GM21723 (cell line): ENCODE results near the gene KCNK10.

Source experiments
- ATAC-seq: cut with Tn5 transposase; IDR thresholded peaks from one replicate; pipeline ENCODE4 v1.9.1; 2021; ENCODE audit warnings: mild to moderate bottlenecking, moderate library complexity; ENCODE audit not compliant: unreplicated experiment

KCNK10 gene

DNA sequence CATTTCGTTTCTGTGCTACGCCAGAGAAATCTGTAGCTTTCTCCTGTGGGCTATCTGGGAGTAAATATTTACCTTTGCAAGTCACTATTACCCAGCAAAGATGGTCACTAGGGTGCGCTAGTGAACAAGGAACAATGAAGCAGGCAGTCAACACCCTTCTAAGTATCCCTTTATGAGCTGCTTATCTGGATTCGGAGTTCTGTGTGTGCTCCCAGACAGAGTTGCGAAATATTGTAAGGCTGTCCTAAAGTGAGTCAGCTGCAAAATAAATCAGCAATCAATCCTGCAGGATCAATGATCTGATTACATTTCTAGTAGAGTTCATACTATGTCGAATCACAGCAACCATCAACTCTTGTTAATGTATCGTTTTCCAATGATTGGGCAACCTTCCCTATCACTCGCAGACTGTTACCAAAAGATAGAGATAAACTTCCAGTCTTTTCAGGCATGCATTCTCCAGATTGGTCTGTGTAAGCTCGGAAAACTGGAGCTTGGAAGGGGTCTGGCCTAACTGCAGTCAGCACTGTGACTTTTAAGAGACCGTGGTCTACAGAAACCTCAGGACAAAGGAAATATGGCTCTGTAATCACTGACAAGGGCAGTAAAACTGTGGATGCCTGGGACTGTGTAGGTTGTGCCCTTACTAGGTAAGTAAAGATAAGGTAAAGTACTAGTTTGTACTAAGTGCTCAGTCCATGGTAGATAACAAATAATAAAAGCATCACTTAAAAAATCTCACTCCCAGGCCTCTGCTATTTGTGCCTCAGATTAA is 133.5 kb downstream of the KCNK10 start:
- peak; percentile 85 for ATAC-seq

DNA sequence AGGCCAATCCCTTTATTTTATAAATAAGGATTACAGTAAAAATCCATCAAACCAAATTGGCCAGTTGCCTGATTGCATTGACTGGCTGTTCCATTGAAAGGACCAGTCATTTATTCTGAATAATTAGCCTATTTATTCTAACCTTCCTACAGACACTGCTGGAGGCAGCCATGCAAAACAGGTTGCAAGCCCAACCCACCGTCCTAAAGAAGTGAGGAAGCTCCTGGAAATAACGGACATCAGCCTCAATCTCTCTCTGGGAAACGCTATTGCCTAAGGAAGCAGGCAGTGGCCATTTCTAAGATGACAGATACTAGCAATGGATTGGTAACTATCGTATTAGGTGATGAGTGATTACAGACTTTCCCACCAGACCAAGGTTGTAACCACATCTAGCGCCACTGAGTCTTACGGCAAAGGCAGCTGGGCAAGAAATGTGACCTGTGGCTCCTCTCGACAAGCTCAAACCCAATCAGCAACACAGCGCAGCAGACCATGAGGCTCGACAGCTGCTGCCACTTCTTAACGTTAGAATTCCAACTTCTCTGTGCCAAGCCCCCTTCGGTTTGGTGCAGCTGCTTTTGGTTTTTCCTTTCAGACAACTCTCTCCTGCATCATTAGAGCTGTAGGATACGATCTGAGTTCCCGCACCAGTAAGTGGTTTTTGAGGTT is 134.2 kb downstream of the KCNK10 start:
- peak; percentile 59 for ATAC-seq

DNA sequence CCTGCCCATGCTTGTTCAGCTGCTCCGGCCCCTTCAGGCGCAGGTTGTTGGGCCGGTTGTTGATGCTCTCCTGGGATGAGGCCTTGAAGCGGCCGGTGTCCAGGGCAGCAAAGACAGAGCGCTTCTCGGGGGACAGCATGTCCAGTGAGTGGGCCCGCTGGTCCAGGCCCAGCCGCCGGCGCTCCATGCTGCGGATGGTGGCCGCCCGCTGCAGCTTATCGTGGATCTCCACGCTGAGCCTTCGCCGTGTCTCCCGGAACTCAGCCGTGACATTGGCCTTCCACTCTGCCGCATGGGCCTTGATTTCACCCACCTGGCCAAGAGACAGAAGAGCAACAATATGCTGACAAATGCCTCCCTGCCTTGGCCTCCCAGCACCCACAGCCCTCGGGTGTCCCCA is 137.2 kb downstream of the KCNK10 start:
- no peak for ATAC-seq

DNA sequence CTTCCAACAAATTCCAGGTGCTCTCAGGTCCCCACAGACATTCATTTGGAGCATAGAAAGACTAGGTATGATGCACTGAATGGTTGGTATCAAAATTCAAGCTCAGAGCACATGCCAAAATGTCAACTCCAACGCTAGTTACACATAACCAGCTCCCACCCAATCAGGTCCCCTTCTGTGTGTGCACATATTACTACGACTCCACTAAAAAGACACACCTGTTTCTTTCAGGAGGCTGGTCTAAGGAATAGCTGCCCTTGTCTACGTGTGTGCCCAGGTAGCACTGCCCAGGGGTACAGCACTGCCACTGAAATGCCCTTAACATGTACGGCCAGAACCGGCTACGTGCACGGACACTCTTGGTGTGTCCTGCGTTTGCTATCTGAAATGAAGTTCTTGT is 138.1 kb downstream of the KCNK10 start:
- no peak for ATAC-seq

DNA sequence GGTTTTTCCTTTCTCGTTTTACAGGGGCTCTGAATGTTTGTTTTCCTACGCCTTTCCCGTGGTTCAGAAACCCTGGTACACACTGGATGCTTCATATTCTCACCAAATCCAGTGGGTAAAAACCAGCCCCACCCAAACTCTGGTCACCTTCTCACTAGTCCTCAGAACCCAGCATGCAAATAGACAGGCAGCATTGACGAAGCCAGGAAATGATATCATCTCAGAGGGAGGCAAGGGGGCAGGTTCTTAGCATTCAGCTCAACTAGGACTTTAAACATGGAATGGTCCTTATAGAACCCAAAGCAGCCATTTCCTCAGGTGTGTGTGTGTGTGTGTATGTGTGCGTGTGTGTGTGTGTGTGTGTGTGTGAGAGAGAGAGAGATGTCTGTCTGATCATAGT is 142.0 kb downstream of the KCNK10 start:
- ATAC-seq = peak; percentile 54

DNA sequence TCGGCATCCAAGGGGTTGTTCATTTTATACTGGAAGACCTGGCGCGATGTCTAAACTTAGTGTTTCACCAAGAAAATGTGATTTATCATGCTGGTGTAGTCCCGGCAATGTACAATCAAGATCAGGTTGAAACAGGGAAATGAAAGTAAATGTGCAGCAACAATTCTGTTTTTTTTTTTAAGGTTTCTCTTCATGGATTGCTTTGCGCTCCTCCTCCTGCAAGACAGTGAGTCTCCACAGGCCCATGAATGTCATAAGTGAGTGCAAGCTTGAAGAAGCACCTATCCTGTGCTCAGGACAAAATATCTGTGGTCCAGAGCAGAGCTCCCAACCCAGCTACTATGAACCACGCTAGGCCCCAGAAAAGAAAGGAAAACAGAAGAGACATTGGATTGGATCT is 143.4 kb downstream of the KCNK10 start:
- ATAC-seq = no peak

DNA sequence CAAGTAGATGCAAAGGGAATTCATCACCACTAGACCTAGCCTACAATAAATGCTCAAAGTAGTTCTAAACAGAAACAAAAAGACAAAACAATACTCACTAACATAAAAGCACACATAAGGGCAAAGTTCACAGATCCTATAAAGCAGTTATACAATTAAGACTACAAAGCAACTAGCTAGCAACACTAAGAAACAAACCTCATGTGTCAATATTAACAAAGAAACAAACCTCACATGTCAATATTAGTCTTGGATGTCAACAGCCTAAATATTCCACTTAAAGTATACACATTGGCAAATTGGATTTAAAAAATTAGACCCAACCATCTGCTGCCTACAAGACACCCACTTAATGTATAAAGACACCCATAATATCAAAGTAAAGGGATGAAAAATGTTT is 152.7 kb downstream of the KCNK10 start:
- ATAC-seq = no peak

DNA sequence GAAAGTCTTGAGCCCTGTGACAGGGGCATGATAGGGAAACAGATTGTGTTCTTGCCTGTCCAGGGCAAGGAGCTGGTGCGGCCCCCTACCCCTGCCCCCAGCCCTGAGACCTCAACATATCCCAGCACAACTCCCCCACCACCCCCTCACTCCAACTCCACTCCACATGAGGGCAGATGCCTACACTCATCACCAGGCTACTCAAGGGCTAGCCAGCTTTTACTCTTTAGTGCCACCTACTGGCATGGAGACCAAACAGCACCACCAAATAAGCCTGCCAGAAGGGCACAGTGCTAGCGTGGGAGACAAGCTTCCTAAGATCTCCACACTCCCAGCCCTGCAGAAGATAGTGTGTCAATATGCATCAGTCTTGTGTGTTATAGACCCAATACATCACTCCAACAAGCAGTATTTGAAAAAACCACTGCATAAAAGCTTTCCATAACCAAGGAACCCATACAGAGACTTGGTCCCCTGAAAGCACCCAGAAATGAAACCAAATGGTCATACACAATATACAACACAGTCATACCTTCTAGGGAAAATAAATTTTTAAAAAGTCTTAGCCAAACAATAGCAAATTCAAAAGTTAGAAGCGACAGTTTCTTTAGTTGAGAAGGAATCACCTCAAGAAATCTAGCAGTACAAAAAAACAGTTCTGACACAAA is 154.4 kb downstream of the KCNK10 start:
- ATAC-seq = peak; percentile 92

DNA sequence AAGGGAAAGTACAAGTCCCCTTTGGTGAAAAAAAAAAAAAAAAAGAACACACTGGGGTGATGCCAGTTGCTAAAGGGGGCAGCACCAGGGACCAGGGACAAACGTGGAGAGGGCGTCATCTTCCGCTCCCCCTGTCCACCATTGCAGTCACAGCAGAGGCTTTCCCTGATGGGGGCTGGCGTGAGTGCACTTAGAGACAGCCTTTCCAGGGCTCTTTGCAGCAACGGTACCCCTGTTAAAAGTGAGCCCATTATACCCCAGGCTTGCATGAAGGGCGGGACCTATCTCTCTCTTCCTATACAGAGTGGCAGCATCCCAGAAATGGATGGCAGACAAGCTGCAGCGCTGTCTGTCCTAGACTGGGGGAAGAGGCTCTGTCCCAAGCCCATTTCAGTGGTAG is 155.0 kb downstream of the KCNK10 start:
- ATAC-seq = no peak

DNA sequence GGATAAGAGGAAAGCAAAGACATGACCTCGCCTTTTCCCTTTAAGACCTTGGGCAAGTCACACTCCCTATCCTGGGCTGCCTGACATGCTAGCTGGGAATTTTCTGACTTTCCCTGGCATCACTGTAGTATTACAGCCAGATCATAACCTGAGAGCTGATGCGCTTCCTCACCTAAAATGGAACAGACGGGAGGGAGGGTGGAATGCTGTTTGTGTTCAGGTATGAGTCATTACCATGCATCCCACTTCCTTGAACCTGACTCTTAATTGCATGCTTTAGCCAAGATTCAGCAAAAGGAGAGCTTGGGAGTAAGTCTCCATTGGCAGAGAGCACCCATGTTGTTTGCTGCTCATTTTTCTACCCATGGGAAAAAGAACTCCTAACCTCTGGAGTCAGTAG is 156.5 kb downstream of the KCNK10 start:
- no peak for ATAC-seq

DNA sequence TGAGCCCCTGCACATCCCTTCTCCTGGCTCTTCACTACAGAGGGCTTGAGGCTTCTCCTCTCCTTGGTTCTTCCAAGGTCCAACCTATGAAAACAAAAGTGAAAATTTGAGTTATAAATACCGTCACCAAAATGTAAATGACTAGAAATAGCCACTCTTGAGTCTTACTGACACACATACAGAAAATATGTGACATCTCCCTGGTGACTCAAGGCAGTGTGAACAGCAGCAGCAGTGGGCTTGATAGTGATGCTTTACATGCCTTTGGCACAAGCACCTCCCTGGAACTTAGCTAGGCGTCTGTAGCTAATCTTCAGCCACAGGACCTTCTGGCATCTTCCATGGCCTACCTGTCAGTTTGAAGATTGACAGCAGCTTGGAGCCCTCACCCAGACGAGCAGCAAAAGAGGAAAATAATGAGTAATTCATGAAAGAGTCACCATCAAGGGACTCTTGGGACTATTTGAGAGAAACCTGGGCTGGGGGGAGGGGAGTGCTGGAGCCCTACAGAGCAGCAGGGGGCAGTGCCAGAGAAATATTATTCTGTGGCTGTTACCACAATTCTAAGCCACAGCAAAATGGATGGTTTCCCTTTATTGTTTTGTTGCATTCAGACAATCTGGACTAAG is 158.0 kb downstream of the KCNK10 start:
- ATAC-seq = no peak

DNA sequence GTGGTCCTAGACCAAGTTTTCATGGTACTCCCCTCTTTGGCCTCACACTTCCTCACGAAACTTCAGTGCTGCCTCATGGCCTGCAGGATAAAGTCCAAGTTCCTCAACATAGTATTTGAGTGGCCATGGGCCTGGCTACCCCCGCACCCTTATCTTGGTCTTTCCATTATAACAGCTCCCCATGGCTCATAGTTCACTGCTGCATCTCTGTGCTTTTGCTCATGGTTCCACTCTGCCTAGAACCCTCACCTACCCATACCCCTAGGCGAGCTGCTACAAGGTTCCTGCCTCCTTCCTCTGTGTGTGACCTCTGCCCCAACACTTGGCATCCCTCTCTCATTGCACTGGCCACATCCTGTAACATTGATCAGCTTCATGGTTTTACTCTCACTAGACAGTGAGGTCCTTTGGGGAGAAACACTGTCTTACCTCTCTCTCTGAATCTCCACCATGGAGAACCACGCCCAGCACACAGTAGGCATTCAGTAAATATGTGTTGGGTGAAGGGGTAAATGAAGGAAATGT is 159.3 kb downstream of the KCNK10 start:
- no peak for ATAC-seq

DNA sequence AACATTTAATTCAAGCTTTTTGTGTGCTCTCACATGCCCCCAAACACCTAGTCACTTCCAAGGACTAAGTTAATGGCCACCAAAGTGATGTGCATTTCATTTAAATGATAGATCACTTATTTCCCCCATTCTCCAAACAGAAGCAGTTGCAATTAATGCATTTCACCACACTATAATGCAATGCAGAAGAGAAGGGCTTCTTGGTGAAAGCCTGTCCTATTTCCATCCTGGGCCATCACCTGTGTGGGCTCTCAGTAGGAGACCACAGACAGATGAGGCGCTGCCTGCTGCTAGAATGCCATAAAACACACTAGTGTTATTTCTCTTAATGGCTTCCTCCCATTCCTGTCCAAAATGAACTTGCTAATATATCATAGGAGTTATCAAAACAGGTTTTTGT is 166.9 kb downstream of the KCNK10 start:
- no peak for ATAC-seq

DNA sequence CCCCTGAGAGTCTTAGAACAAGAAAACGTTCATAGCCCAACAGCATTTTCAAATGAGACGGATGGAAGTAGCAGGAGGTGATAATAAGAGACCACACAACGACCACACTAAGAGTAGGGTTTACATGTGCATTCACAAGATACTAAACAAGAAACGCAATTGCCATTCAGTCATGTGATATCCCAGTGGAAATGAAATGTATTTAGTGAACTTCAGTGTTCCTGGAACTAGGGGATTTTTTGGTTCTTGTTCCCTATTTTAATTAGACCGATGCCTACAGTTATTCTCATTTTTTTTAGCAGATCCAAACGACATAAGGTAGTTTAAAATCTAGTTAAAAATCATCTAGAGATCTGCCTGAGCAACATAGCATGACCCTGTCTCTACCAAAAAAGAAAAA is 168.1 kb downstream of the KCNK10 start:
- ATAC-seq = no peak

DNA sequence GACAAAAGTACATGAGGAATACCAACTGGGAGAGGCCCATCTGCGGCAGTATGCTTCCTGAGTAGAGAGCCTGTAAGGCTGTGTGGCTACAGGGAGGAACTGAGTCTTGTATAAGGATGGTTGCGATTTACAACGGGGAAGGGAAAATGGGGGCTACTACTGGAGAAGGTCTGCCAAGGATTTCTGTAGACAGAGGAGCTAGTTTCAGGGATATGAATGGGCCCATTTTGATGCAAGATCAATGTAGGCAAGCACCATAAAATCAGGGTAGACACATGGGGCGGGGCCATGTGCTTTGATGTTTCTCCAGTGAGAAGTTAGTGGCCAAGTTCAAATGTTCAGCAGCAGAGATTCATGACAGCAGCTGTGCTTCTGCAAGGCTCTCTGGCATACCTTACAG is 168.7 kb downstream of the KCNK10 start:
- ATAC-seq = no peak

DNA sequence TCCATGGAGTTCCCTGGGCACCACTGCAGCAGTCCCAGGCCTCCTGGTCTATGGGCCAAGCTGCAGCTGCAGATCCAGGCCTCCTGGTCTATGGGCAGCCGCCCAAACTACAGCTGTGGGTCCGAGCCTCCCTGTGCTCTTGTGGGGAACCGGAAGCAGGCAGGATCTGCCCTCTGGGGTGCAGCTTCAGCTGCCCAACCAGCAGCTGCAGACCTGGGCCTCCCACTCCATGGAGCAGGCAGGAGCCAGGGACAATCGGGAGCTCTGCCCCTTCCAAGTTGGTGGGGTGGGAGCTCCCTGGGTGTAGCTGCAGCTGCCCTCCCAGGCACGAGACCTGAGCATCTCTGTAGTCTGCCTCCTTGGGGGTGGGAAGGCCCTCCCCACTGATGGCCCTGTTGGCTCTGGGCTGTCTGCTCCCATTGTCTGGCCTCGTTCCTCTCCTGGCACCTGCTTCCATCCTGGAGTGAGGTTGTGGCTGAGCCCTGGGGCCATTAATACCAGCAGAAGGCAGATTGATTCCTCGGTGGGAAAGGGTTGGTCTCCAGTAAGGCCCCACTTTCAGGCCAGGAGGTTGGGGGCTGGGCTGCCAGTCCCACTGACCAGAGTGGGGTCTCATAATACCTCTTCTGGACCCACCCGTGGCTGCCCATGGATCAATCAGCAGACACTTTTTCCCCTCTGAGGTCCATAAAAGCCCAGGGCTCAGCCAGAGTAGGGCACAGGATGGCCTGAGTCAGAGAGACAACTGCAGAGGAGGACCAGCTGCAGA is 176.0 kb downstream of the KCNK10 start:
- no peak for ATAC-seq

DNA sequence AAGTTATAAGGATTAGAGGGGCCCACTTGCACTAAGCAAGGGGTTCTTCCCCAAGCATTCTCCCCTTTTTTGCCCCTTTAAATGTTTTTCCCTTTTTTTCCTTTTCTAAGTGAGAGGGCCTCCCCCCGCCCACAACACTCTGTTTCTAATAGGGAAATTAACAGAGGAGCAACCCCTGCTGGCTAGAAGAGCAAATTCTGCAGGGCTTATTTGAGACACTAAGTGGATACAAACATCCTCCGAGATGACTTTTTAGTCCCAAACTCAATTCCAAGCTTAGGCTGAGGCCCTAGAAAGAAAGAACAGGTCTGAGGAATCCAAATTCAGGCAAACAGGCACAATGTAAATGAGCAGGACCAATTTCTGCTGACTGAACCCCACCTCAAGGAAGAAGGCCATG is 179.3 kb downstream of the KCNK10 start:
- ATAC-seq = no peak

DNA sequence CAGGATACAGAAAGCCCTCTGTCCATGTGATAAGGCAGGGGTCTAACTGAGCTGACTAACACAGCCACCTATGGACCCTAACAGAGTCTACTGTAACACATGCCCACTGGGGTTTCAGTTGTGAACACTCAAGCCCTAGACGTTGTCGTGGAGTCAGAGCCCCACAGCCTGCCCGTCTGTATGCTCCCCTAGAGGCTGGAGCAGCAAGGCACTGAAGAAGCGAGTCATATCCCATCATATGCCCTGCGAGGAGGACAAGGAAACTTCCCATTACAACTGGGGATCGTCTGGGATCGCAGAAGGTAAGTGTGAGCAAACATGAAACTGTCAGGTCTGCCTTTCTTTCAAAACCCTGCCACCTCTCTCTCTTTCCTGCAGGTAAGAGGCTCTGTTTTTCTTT is 180.1 kb downstream of the KCNK10 start:
- no peak for ATAC-seq

DNA sequence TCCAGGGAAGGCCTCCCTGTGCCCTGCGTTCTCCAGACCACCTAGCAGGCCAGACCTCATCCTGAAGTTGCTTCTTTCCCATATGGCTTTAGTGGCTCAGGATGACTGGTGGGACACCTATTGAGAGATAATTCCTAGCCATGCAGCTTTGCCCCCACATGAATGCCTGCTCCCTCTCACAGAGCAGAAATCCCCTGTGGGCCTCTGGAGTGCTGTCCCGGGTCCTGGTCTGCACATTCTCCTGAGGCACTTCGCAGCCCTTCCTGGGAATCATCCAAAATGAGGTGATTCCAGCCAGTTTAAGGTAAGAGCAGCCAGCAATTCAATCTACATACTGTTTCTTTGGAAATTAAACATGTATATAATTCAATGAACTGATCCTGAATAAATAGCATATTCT is 182.2 kb downstream of the KCNK10 start:
- no peak for ATAC-seq

DNA sequence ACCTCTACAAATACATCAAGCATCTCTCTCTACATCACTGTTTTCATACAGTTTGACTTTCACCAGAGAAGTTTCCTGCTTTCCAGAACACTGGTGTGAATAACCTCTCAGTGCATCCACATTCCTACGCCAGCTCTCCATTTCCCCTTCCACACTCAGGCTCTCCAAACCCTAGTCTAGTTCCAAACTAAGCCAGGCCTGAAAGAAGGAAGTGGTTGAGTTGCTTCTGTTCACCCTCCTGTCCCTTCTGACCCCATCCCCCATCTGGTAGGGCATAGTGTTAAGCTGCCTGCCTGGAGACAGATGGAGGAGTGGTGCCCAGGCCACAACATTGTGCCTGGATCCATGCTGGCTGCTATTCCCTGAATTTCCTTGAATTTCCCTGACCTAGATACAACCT is 185.7 kb downstream of the KCNK10 start:
- no peak for ATAC-seq
